NCI-H82 (cell line): ENCODE results near the gene SOAT2.
"Not testable (repeated sequence)": the region's sequence is repeated elsewhere in the genome, so short reads cannot be mapped to it uniquely, and the experiment has no call there.

Experiments used
- DNase-seq: peaks from one replicate; lab custom pipeline; 2025; lab: John Stamatoyannopoulos, UW

The SOAT2 gene

GRCh38 chr12:53086361-53086760 lies 16.9 kb upstream of the SOAT2 start:
- no peak for DNase-seq

GRCh38 chr12:53090105-53090504 lies 13.2 kb upstream of the SOAT2 start:
- no peak for DNase-seq

- DNase-seq, result no peak
Observed at GRCh38 chr12:53090554-53090953, 12.7 kb upstream of the SOAT2 start.

GRCh38 chr12:53091756-53092155 lies 11.5 kb upstream of the SOAT2 start:
- no peak for DNase-seq

- no peak for DNase-seq
Observed at GRCh38 chr12:53093777-53094393, 9.4 kb upstream of the SOAT2 start.

- no peak for DNase-seq
Observed at GRCh38 chr12:53094394-53094787, 8.9 kb upstream of the SOAT2 start.

GRCh38 chr12:53094796-53095595 lies 8.3 kb upstream of the SOAT2 start:
- not testable (repeated sequence) for DNase-seq

- DNase-seq, result not testable (repeated sequence)
Observed at GRCh38 chr12:53095596-53095895, 7.7 kb upstream of the SOAT2 start.

- DNase-seq, result no peak
Observed at GRCh38 chr12:53096089-53096741, 7.1 kb upstream of the SOAT2 start.

- no peak for DNase-seq
Observed at GRCh38 chr12:53096759-53097158, 6.5 kb upstream of the SOAT2 start.

GRCh38 chr12:53097207-53097563 lies 6.1 kb upstream of the SOAT2 start:
- peak; percentile 48 for DNase-seq

- peak; percentile 54 for DNase-seq
Observed at GRCh38 chr12:53097564-53098353, 5.5 kb upstream of the SOAT2 start, which contains the start of gene IGFBP6. TSS of gene IGFBP6 (plus strand) at chr12:53097667. CDS start at chr12:53097718, 51 bp downstream.

- DNase-seq, result no peak
Observed at GRCh38 chr12:53098354-53098981, 4.8 kb upstream of the SOAT2 start.

GRCh38 chr12:53099071-53099882 lies 4.0 kb upstream of the SOAT2 start:
- DNase-seq, result peak; percentile 85

- no peak for DNase-seq
Observed at GRCh38 chr12:53100466-53101151, 2.7 kb upstream of the SOAT2 start.

- DNase-seq, result no peak
Observed at GRCh38 chr12:53101266-53101665, 2.0 kb upstream of the SOAT2 start.

- peak; percentile 62 for DNase-seq
Observed at GRCh38 chr12:53101931-53102781, 1.1 kb upstream of the SOAT2 start.

- DNase-seq, result no peak
Observed at GRCh38 chr12:53103860-53104305, 597 bp downstream of the SOAT2 start.

- no peak for DNase-seq
Observed at GRCh38 chr12:53105256-53105655, 2.0 kb downstream of the SOAT2 start.
